Left ventricle myocardium superior (tissue), 1 donor: ENCODE data around the gene C4orf33. TPM values are rescaled to one million over a fixed set of nuclear protein-coding genes. Genes with fewer than 3 reads are reported as not detected.

Experiments used
- total RNA-seq: library from RNA; stranded (reverse); fragmentation: NEBNext Ultra II Directional; extraction: Animal tissue kit (Norgen Biotek cat#: 25700); gene quantifications from one replicate; pipeline ENCODE4 v1.2.1, GENCODE V29; 2021
- donor health status: DM: no; HTN: yes; CAD: no; lungs with severe emphysema.

Gene C4orf33
- total RNA-seq, 1 donor from 2014 or later = 4.3 TPM

Other genes starting within 250 kb of the C4orf33 start
- 7.7 TPM for gene SCLT1, start 2.6 kb upstream of the C4orf33 start, total RNA-seq